Right atrium auricular region (tissue), 2 donors: Measurements from ENCODE around the gene DBN1. TPM values are rescaled to one million over a fixed set of nuclear protein-coding genes. Genes with fewer than 3 reads are reported as not detected.

Experiments used
- DNase-seq: peaks from one replicate; pipeline ENCODE4 v3.0.0-alpha.2; 2019; ENCODE audit warnings: low spot score
- H3K27ac ChIP-seq, 2 donors: fragments of 200-600 bp; sonication (generic); 1 replicate in 1 of 2; 2 replicates in 1 of 2; pipeline ENCODE4 v1.5.1; 2016 to 2019
- H3K27me3 ChIP-seq, 2 donors: fragments of 200-600 bp; sonication (generic); one replicate each; pipeline versions ENCODE4 v1.5.1 to v1.6.0; 2017 to 2019
- H3K36me3 ChIP-seq: fragments of 200-600 bp; sonication (generic); one replicate; pipeline ENCODE4 v1.5.1; 2016
- H3K4me1 ChIP-seq, 2 donors: fragments of 200-600 bp; sonication (generic); one replicate each; pipeline versions ENCODE4 v1.5.1 to v1.6.0; 2017 to 2019
- H3K4me3 ChIP-seq, 2 donors: fragments of 200-600 bp; sonication (generic); 1 replicate in 1 of 2; 2 replicates in 1 of 2; pipeline ENCODE4 v1.5.1; 2017 to 2019; ENCODE audit warnings: mild to moderate bottlenecking in 1 of 2, moderate library complexity in 1 of 2
- H3K9me3 ChIP-seq, 2 donors: fragments of 200-600 bp; sonication (generic); one replicate each; pipeline ENCODE4 v1.5.1; 2019
- total RNA-seq, 2 donors: library from RNA; depleted of rRNA; stranded (reverse); fragments of >200 nt; gene quantifications; one replicate each; pipeline ENCODE4 v1.1.0, GENCODE V29; 2016
- TF ChIP-seq, protein P1 (sequence below), 2 donors: fragments of 200-600 bp; sonication (generic); IDR thresholded peaks; one replicate each; pipeline ENCODE4 v1.5.1; 2019; ENCODE audit warnings: antibody characterized with exemption in 2 of 2

DBN1 gene
- 10 to 100 TPM; 25.0 to 47.2 TPM for total RNA-seq

DNA sequence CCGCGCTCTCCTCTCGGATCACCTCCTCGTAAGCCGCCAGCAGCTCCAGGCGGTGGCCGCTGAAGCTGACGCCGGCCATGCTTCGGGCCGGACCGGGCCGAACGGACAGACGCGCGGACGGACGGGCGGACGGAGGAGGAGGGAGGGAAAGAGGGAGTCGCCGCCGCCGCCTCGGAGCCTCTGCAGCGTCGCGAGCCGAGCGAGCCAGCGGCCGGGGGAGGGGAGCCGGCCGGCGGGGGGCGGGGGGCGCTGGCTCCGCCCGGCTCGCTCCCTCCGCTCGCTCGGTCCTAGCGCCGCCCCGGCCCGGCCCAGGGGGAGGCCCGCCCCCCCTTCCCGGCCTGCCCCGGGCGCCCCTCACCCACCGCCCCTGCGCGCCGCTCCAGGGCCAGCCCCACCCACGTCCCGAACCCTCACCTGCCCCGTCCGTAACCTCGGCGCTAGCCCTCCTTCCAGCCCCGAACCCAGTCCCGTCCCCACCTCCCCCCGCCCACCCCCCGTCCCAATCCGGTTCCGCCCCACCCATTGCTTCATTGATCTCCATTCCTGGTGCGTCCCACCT, at the start of gene DBN1:
TSS of gene DBN1 (minus strand) at position 192 of the 559 bp plus-strand sequence. CDS start at position 79, 113 bp downstream.
- H3K27ac ChIP-seq = peak within 1 kb of the TSS; percentile 78 to 84
- H3K27me3 ChIP-seq = peaks cover 0 to 5% of the 10 kb centered on the region in 2 donors
- no peak for DNase-seq
- H3K36me3 ChIP-seq = no peaks in the 10 kb centered on the region
- TF ChIP-seq, protein P1, sequence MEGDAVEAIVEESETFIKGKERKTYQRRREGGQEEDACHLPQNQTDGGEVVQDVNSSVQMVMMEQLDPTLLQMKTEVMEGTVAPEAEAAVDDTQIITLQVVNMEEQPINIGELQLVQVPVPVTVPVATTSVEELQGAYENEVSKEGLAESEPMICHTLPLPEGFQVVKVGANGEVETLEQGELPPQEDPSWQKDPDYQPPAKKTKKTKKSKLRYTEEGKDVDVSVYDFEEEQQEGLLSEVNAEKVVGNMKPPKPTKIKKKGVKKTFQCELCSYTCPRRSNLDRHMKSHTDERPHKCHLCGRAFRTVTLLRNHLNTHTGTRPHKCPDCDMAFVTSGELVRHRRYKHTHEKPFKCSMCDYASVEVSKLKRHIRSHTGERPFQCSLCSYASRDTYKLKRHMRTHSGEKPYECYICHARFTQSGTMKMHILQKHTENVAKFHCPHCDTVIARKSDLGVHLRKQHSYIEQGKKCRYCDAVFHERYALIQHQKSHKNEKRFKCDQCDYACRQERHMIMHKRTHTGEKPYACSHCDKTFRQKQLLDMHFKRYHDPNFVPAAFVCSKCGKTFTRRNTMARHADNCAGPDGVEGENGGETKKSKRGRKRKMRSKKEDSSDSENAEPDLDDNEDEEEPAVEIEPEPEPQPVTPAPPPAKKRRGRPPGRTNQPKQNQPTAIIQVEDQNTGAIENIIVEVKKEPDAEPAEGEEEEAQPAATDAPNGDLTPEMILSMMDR (IDR thresholded peaks at IDR 0.05) = no peak
- no peaks in the 10 kb centered on the region for H3K9me3 ChIP-seq
- peak within 1 kb of the TSS; percentile 72 to 75 for H3K4me3 ChIP-seq
- peaks cover 0 to 63% of the 10 kb centered on the region in 2 donors for H3K4me1 ChIP-seq

DNA sequence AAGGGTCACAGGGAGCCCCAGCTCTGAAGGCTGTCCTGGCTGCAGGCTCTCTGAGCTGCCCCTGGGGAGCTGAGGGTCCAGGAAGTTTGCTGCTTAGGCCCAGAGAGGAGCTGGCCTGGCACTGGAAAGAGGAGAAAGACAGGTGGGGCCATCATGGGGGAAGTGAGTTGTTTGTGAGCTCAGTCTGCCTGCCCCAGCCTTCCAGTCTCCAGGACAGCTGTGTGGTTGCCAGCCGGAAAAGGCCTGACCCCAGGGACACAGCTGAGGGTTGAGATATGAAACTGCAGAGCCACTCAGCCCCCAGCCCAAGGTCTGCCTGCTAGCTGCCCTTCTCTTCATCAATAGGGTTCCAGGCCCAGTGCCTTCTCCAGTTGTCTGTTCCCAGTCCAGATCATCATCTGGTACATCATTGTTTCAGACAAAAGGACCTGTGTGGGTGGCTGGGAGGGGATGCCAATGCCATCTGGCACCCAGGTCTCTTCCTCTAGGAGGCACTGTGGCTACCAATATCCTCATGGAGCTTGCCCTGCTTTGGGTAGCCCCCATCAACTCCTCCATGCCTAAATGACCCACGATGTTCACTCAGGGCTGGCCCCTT, 47.6 kb upstream of the DBN1 start:
- Histone ChIP-seq H3K4me3 (no peak overlapping the region), H3K27ac (no peak overlapping the region), H3K4me1 (peaks cover 0 to 13% of the 10 kb centered on the region in 2 donors), H3K27me3 (no peaks in the 10 kb centered on the region), H3K9me3 (no peaks in the 10 kb centered on the region), H3K36me3 (peaks cover 63% of the 10 kb centered on the region)
- TF ChIP-seq, protein P1 (IDR thresholded peaks at IDR 0.05) = no peak
- no peak for DNase-seq

DNA sequence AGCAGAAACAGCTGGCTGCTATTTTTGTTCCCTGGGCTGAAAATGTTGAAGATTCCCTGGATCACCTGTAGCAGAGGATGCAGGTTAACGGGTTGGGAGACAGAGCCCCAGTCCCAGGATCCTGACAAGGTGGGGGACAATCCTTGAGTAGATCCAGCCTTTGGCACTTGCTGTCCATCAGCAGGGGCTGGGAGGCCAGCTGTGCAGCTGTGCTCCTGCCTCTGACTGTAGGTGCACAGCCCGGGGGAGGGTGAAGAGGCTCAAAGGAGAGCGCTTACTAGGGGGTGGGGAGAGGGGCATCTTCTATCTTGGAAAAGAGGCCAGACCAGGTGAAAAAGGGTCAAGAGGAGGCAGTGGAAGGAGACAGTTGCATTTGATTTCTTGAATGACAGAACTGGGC, 46.8 kb upstream of the DBN1 start:
- no peak overlapping the region for H3K27ac ChIP-seq
- TF ChIP-seq, protein P1 (IDR thresholded peaks at IDR 0.05) = no peak
- no peak for DNase-seq
- H3K9me3 ChIP-seq = no peaks in the 10 kb centered on the region
- H3K27me3 ChIP-seq = no peaks in the 10 kb centered on the region
- H3K36me3 ChIP-seq = peaks cover 61% of the 10 kb centered on the region
- peaks cover 0 to 20% of the 10 kb centered on the region in 2 donors for H3K4me1 ChIP-seq
- no peak overlapping the region for H3K4me3 ChIP-seq

DNA sequence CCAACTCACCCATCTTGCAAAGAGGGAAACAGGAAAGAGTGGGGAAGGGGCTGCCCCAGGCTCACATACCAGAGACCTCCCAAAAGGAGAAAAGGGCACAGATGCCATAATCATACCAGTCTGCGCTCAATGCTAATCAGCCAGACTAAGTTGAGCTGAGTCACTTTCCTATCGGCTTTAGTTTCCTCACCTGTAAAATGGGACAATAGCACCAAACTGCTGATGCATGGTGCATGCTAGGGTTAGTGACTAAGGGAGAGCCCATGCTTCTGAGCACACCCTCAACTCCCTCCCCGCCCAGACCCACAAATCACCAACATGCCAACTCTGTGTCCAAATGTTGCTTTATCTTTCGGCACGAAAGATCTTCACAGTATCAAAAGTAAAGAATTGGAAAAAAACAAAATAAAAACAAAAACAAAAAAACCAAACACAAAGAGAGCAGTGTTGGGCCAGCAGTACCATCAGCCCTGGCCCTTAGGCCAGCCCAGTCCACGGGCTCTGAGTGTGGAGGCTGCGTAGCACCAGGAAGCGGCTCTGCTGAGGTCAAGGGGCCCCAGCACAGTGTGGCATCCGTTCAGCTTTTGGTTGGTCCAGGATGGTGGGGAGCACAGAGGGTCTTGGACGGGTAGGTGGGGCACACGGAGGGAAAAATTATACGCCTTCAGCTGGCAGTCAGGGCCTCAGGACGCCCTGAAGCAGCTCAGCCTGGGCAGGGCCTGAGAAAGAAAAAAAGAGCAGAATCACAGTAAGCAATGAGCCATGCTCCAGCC, 46.2 kb upstream of the DBN1 start:
- no peak for DNase-seq
- Histone ChIP-seq H3K4me1 (peaks cover 0 to 22% of the 10 kb centered on the region in 2 donors), H3K27ac (no peak overlapping the region), H3K27me3 (no peaks in the 10 kb centered on the region), H3K4me3 (no peak overlapping the region), H3K36me3 (peaks cover 61% of the 10 kb centered on the region), H3K9me3 (no peaks in the 10 kb centered on the region)
- TF ChIP-seq, protein P1 (IDR thresholded peaks at IDR 0.05) = no peak

DNA sequence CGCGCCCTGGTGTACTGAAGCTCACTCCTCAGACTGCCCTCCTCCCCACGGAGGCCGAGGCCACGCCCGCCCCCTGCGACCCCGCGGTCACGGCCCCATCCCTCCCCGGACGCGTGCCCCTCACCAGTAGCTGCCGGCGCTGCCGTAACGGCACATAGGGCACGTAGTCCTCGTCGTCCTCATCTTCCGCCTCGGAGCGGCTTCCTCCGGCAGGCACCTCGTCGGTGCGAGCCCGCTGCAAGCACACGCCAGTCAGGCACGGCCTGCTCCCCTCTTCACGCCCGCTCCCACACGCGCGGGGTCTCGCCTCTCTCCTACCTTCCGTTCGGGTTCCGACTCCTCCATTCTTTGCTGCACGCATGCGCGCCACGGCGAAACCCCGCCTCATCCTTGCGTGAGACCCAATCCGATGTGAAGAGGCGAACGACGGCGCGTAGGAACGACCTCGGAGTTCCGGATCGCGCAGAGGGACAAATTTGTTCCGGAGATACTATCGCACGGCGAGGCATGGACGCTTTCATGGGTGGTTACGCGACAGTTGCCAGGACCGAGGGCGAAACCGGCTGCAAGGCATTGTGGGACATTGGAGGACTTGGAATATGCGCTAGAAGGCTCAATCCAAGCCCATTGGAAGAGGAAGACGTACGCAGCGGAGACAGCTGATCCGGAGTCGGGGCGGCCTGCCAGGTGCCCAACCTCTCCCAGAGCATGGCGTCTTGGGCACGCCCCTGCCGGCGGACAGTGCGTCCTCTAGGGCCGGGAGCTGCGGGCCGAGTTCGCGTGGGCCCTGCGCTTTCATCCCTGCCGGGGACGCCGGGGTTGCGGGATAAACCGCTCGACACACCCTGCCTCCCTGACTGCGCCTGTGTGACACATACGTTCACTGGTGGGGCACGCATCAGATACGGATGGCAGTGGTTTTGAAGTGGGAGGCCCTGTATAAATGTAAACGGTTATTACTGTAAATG, 43.5 kb upstream of the DBN1 start, which contains the start of gene DDX41:
TSS of gene DDX41 (minus strand) at position 361 of the 968 bp plus-strand sequence. CDS start at position 345, 16 bp downstream.
- Histone ChIP-seq H3K4me1 (peaks cover 0 to 22% of the 10 kb centered on the region in 2 donors), H3K27me3 (no peaks in the 10 kb centered on the region), H3K9me3 (no peaks in the 10 kb centered on the region), H3K4me3 (peak within 1 kb of the TSS; percentile 83 to 95), H3K36me3 (peaks cover 67% of the 10 kb centered on the region), H3K27ac (peak within 1 kb of the TSS; percentile 86 to 94)
- TF ChIP-seq, protein P1 (IDR thresholded peaks at IDR 0.05) = peak in 1 of 2 donors; percentile 34
- peak; percentile 98 for DNase-seq
